Mesenchymal stem cell (in vitro differentiated cells and primary cell): ENCODE measurements around the gene TRMT61A.
A peak's percentile ranks its signal among the peaks of the same experiment; 100 is the strongest.

Experiments
- DNase-seq: peaks from one replicate; pipeline ENCODE4 v3.0.0-alpha.2; 2013
- H2AFZ ChIP-seq: one replicate; pipeline ENCODE4 v1.6.1; 2013; ENCODE audit warnings: low read depth, mild to moderate bottlenecking, control low read depth, inconsistent platforms, low read length, moderate library complexity
- H2AK5ac ChIP-seq: 2 replicates; pipeline ENCODE4 v1.6.1; 2013; ENCODE audit warnings: low read length, moderate library complexity, mild to moderate bottlenecking, inconsistent platforms; ENCODE audit not compliant: severe bottlenecking
- H2BK120ac ChIP-seq: one replicate; pipeline ENCODE4 v1.6.1; 2013; ENCODE audit warnings: low read depth, mild to moderate bottlenecking, inconsistent platforms, low read length, moderate library complexity
- H2BK12ac ChIP-seq, 2 experiments: one replicate each; pipeline ENCODE4 v1.6.1; 2013; ENCODE audit warnings: inconsistent platforms in 2 of 2, low read length in 2 of 2, mild to moderate bottlenecking in 2 of 2, moderate library complexity in 2 of 2, control low read depth in 1 of 2
- H2BK15ac ChIP-seq: one replicate; pipeline ENCODE4 v1.6.1; 2013; ENCODE audit warnings: mild to moderate bottlenecking, low read depth, inconsistent platforms; ENCODE audit not compliant: poor library complexity, severe bottlenecking
- H2BK5ac ChIP-seq: 2 replicates; pipeline ENCODE4 v1.6.1; 2013; ENCODE audit warnings: low read depth, mild to moderate bottlenecking, low read length, control low read depth, inconsistent platforms; ENCODE audit not compliant: poor library complexity, severe bottlenecking
- H3K14ac ChIP-seq, 2 experiments: one replicate each; pipeline ENCODE4 v1.6.1; 2013; ENCODE audit warnings: inconsistent platforms in 2 of 2, low read length in 2 of 2, control low read depth in 1 of 2, mild to moderate bottlenecking in 1 of 2, moderate library complexity in 1 of 2
- H3K18ac ChIP-seq, 2 experiments: one replicate each; pipeline ENCODE4 v1.6.1; 2013; ENCODE audit warnings: inconsistent platforms in 2 of 2, low read length in 2 of 2, control low read depth in 1 of 2, low read depth in 1 of 2, mild to moderate bottlenecking in 1 of 2
- H3K23ac ChIP-seq, 2 experiments: one replicate each; pipeline ENCODE4 v1.6.1; 2013; ENCODE audit warnings: inconsistent platforms in 2 of 2, low read length in 2 of 2, mild to moderate bottlenecking in 2 of 2, moderate library complexity in 2 of 2, control low read depth in 1 of 2
- H3K27ac ChIP-seq: 2 replicates; pipeline ENCODE4 v1.5.1; 2013; ENCODE audit warnings: mild to moderate bottlenecking, moderate library complexity, low read length, control low read depth, inconsistent platforms; ENCODE audit not compliant: poor library complexity, severe bottlenecking
- H3K27me3 ChIP-seq, 2 experiments: 2 replicates each; pipeline versions ENCODE4 v1.6.1 to v1.7.0; 2013; ENCODE audit warnings: low read length in 2 of 2, mild to moderate bottlenecking in 2 of 2, moderate library complexity in 2 of 2, control low read depth in 1 of 2, inconsistent platforms in 1 of 2; ENCODE audit not compliant: control insufficient read depth in 1 of 2, insufficient read depth in 1 of 2
- H3K36me3 ChIP-seq, 2 experiments: 2 replicates each; pipeline versions ENCODE4 v1.6.1 to v1.7.0; 2013; ENCODE audit warnings: low read length in 2 of 2, control low read depth in 1 of 2, inconsistent platforms in 1 of 2, low read depth in 1 of 2, mild to moderate bottlenecking in 1 of 2; ENCODE audit not compliant: insufficient read depth in 2 of 2, control insufficient read depth in 1 of 2
- H3K4ac ChIP-seq, 2 experiments: one replicate each; pipeline ENCODE4 v1.6.1; 2013; ENCODE audit warnings: inconsistent platforms in 2 of 2, low read length in 2 of 2, mild to moderate bottlenecking in 2 of 2, moderate library complexity in 2 of 2, control low read depth in 1 of 2, low read depth in 1 of 2
- H3K4me1 ChIP-seq: 2 replicates; pipeline ENCODE4 v1.6.1; 2013; ENCODE audit warnings: low read depth, low read length, control low read depth; ENCODE audit not compliant: control insufficient read depth, insufficient read depth
- H3K4me2 ChIP-seq: 2 replicates; pipeline ENCODE4 v1.6.1; 2013; ENCODE audit warnings: low read length, mild to moderate bottlenecking, inconsistent platforms; ENCODE audit not compliant: poor library complexity, severe bottlenecking
- H3K4me3 ChIP-seq, 2 experiments: 2 replicates each; pipeline versions ENCODE4 v1.5.1 to v1.7.0; 2013; ENCODE audit warnings: low read length in 2 of 2, mild to moderate bottlenecking in 2 of 2, control low read depth in 1 of 2, low read depth in 1 of 2; ENCODE audit not compliant: insufficient read depth in 1 of 2
- H3K79me1 ChIP-seq: replicated peaks from 2 replicates; pipeline ENCODE4 v1.6.1; 2013; ENCODE audit warnings: mild to moderate bottlenecking, control low read depth, low read length, inconsistent platforms; ENCODE audit not compliant: poor library complexity, severe bottlenecking
- H3K9ac ChIP-seq: 2 replicates; pipeline ENCODE4 v1.7.0; 2013; ENCODE audit warnings: mild to moderate bottlenecking, low read length, moderate library complexity
- H3K9me3 ChIP-seq: 2 replicates; pipeline ENCODE4 v1.7.0; 2013; ENCODE audit warnings: mild to moderate bottlenecking, low read length; ENCODE audit not compliant: control insufficient read depth
- H4K8ac ChIP-seq: one replicate; pipeline ENCODE4 v1.6.1; 2013; ENCODE audit warnings: inconsistent platforms, mild to moderate bottlenecking, low read length, moderate library complexity
- H4K91ac ChIP-seq: one replicate; pipeline ENCODE4 v1.6.1; 2013; ENCODE audit warnings: mild to moderate bottlenecking, low read length, inconsistent platforms
- WGBS: methylation state at CpG from one replicate; pipeline ENCODE4 v1.1.7; 2013; ENCODE audit warnings: mixed read lengths; 5-methylcytosine and 5-hydroxymethylcytosine counted together

TRMT61A gene

DNA sequence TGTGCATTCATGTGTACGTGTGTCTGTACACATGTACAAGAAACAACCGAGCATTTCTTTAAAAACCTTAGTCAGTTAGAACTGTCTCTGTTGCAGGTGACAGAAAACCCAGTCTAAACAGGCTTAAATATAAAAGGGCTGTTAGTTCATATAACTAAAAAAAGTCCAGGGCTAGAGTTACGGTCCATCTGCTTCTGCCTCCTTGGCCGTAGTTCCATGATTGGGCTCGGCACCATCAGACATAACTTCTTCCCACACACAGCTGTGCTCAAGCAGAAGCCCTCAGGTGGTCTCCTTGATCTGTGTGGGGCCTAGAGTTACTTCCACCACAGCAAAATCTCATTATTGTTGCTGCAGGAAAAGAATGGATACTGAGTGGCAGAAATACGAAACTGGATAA is 40.9 kb upstream of the TRMT61A start:
- DNase-seq, result no peak
- Histone ChIP-seq H3K4ac (no peak overlapping the region), H3K27me3 (no peaks in the 10 kb centered on the region), H3K4me2 (no peak overlapping the region), H2AFZ (no peak overlapping the region), H2BK12ac (no peak overlapping the region), H2BK120ac (no peak overlapping the region), H3K14ac (no peak overlapping the region), H3K23ac (no peak overlapping the region), H3K4me1 (peaks cover 3% of the 10 kb centered on the region), H2BK15ac (no peak overlapping the region), H2AK5ac (no peak overlapping the region), H4K91ac (no peak overlapping the region), H3K18ac (no peak overlapping the region), H3K9ac (peak overlapping the region; percentile 66), H2BK5ac (no peak overlapping the region), H3K36me3 (peaks cover 19 to 63% of the 10 kb centered on the region in 2 experiments), H3K4me3 (no peak overlapping the region), H3K9me3 (no peaks in the 10 kb centered on the region), H4K8ac (no peak overlapping the region), H3K27ac (peak overlapping the region; percentile 13), H3K79me1 (peaks cover 16% of the 10 kb centered on the region)
- 100% methylated on average over 6 of the region's 6 CpGs for WGBS

- Histone ChIP-seq H3K27me3 (no peaks in the 10 kb centered on the region), H4K91ac (no peak overlapping the region), H3K9me3 (no peaks in the 10 kb centered on the region), H3K79me1 (peaks cover 17% of the 10 kb centered on the region), H3K18ac (no peak overlapping the region), H2BK120ac (no peak overlapping the region), H2AK5ac (no peak overlapping the region), H3K27ac (peak overlapping the region; percentile 41), H3K4me1 (peaks cover 3% of the 10 kb centered on the region), H2BK12ac (no peak overlapping the region), H3K4me3 (peak overlapping the region in 1 of 2 experiments; percentile 12), H2AFZ (no peak overlapping the region), H3K9ac (peak overlapping the region; percentile 66), H4K8ac (no peak overlapping the region), H2BK5ac (no peak overlapping the region), H3K14ac (no peak overlapping the region), H3K4ac (no peak overlapping the region), H3K23ac (no peak overlapping the region), H3K36me3 (peaks cover 24 to 57% of the 10 kb centered on the region in 2 experiments), H3K4me2 (no peak overlapping the region), H2BK15ac (no peak overlapping the region)
- WGBS, result 89% methylated on average over 2 of the region's 2 CpGs
- DNase-seq, result no peak
Measured at GRCh38 chr14:103488960-103489359, 40.0 kb upstream of the TRMT61A start.

DNA sequence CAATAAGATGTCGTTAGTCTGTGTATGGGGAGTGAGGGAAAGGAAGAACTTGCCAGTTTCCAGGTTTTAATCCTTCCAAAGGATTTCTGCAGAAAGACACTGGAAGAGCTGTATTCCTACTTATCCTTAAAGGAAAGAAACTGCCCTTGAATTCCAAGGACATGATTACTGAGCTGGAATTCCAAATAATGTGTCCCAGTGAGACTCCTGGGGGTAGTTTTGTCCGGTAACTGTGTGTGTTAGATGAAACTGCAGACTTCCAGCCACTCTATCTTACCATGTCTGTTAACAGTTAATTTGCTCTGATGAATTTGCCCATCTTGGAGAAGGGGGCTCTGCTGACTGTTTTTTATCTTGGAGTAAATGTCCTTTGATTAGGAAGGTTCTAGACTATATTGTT is 39.4 kb upstream of the TRMT61A start:
- Histone ChIP-seq H3K18ac (no peak overlapping the region), H4K91ac (no peak overlapping the region), H3K4me3 (peak overlapping the region in 1 of 2 experiments; percentile 8), H2AFZ (no peak overlapping the region), H3K27ac (peak overlapping the region; percentile 41), H2AK5ac (no peak overlapping the region), H2BK12ac (no peak overlapping the region), H4K8ac (no peak overlapping the region), H3K9ac (peak overlapping the region; percentile 9), H3K9me3 (no peaks in the 10 kb centered on the region), H3K4ac (no peak overlapping the region), H3K4me1 (peaks cover 3% of the 10 kb centered on the region), H3K4me2 (no peak overlapping the region), H3K79me1 (peaks cover 18% of the 10 kb centered on the region), H2BK15ac (no peak overlapping the region), H3K27me3 (no peaks in the 10 kb centered on the region), H3K23ac (no peak overlapping the region), H3K14ac (no peak overlapping the region), H2BK5ac (no peak overlapping the region), H2BK120ac (no peak overlapping the region), H3K36me3 (peaks cover 27 to 54% of the 10 kb centered on the region in 2 experiments)
- WGBS, result 86% methylated on average over 2 of the region's 2 CpGs
- no peak for DNase-seq

GRCh38 chr14:103491691-103492090 is 37.3 kb upstream of the TRMT61A start:
- no peaks in the 10 kb centered on the region for H3K9me3 ChIP-seq
- no peak overlapping the region for H2BK120ac ChIP-seq
- no peak overlapping the region for H2BK15ac ChIP-seq
- no peak overlapping the region for H3K18ac ChIP-seq
- H4K8ac ChIP-seq, result no peak overlapping the region
- H3K9ac ChIP-seq, result peak overlapping the region; percentile 66
- no peak overlapping the region for H4K91ac ChIP-seq
- H2AK5ac ChIP-seq, result no peak overlapping the region
- H3K4me2 ChIP-seq, result no peak overlapping the region
- no peak overlapping the region for H2BK5ac ChIP-seq
- H3K14ac ChIP-seq, result no peak overlapping the region
- no peak overlapping the region for H2BK12ac ChIP-seq
- H3K79me1 ChIP-seq, result peaks cover 22% of the 10 kb centered on the region
- WGBS, result 96% methylated on average over 9 of the region's 10 CpGs
- no peak overlapping the region for H3K23ac ChIP-seq
- H3K36me3 ChIP-seq, result peaks cover 39 to 60% of the 10 kb centered on the region in 2 experiments
- no peak for DNase-seq
- no peak overlapping the region for H3K4ac ChIP-seq
- peaks cover 3% of the 10 kb centered on the region for H3K4me1 ChIP-seq
- H2AFZ ChIP-seq, result no peak overlapping the region
- no peak overlapping the region for H3K4me3 ChIP-seq
- no peak overlapping the region for H3K27ac ChIP-seq
- H3K27me3 ChIP-seq, result no peaks in the 10 kb centered on the region
